Measurements from ENCODE around the gene ST8SIA6.
"Not testable (repeated sequence)": the region's sequence is repeated elsewhere in the genome, so short reads cannot be mapped to it uniquely, and the experiment has no call there.

ST8SIA6 gene

GRCh38 chr10:17427201-17427600 lies 27.2 kb downstream of the ST8SIA6 start:
- no peak for DNase-seq (ENCODE audit: low read depth in 3 of 3)

GRCh38 chr10:17426263-17426750 lies 28.1 kb downstream of the ST8SIA6 start:
- DNase-seq (ENCODE audit: low read depth in 3 of 3), result no peak

DNA sequence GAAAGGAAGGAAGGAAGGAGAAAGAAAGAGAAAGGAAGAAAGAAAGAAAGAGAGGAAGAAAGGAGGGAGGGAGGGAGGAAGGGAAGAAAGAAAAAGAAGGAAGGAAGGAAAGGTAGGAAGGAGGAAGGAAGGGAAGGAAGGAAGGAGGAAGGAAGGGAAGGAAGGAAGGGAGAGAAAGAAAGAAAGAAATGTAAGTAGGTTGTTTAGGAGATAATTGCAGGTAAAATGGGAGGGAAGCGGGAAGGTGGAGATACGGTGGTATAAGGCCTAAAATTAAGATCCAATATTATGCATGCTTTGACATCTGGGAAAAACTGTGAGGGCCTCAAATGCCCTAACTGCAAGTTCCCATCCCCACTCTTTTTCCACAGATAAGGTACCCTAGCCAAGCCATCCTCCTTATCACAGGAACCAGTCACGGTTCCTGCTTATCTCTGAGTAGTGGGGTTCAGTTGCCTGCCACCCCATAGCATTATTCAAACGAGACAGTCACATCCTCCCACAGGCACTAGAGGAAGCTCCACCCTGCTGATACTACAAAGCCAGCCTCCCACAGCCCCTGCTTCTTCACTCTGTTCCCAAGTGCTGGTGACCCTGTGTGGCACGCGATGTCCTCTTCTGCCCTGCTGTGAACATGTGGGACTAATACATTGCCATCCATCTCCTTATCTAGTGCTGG lies 28.7 kb downstream of the ST8SIA6 start:
- peak in 1 of 3 experiments; percentile 16 for DNase-seq (ENCODE audit: low read depth in 3 of 3)

- no peak for DNase-seq (ENCODE audit: low read depth in 3 of 3)
These were observed 30.7 kb downstream of the ST8SIA6 start for GRCh38 chr10:17423632-17424186.

- no peak for DNase-seq (ENCODE audit: low read depth in 3 of 3)
These were observed 31.5 kb downstream of the ST8SIA6 start for GRCh38 chr10:17422931-17423330.

- no peak for DNase-seq (ENCODE audit: low read depth in 3 of 3)
These were observed 36.1 kb downstream of the ST8SIA6 start for GRCh38 chr10:17418249-17418648.

GRCh38 chr10:17416442-17417211 lies 37.8 kb downstream of the ST8SIA6 start:
- DNase-seq (ENCODE audit: low read depth in 3 of 3), result no peak

GRCh38 chr10:17415046-17415658 lies 39.2 kb downstream of the ST8SIA6 start:
- DNase-seq (ENCODE audit: low read depth in 3 of 3), result no peak

GRCh38 chr10:17414484-17414883 lies 39.9 kb downstream of the ST8SIA6 start:
- DNase-seq (ENCODE audit: low read depth in 3 of 3), result no peak

- DNase-seq (ENCODE audit: low read depth in 3 of 3), result no peak
These were observed 40.5 kb downstream of the ST8SIA6 start for GRCh38 chr10:17413876-17414275.

DNA sequence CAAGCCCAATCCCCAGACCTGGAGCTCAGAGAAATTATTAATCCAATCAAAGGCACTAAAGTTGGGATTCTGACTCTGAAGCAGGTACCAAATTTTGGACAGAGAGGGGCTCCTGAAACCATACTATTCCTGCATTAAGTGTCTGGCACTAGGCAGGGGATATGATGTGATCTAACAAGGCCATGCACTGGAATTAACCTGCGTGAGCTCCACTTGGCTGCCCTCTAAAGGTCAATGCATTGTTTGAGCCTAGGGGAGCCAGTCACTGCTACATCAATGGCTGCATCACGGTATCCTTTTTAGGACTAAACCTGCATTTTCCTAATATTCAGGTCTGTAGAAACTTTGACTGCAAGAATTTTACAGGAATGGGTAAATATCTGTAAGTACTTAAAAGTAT lies 42.1 kb downstream of the ST8SIA6 start:
- DNase-seq (ENCODE audit: low read depth in 3 of 3), result no peak

GRCh38 chr10:17410907-17411306 lies 43.5 kb downstream of the ST8SIA6 start:
- no peak for DNase-seq (ENCODE audit: low read depth in 3 of 3)

- no peak for DNase-seq (ENCODE audit: low read depth in 3 of 3)
These were observed 45.1 kb downstream of the ST8SIA6 start for GRCh38 chr10:17409170-17409733.

GRCh38 chr10:17407047-17407446 lies 47.3 kb downstream of the ST8SIA6 start:
- no peak for DNase-seq (ENCODE audit: low read depth in 3 of 3)

- DNase-seq (ENCODE audit: low read depth in 3 of 3), result no peak
These were observed 48.2 kb downstream of the ST8SIA6 start for GRCh38 chr10:17406036-17406834.

GRCh38 chr10:17403161-17403560 lies 51.2 kb downstream of the ST8SIA6 start:
- no peak for DNase-seq (ENCODE audit: low read depth in 3 of 3)

DNA sequence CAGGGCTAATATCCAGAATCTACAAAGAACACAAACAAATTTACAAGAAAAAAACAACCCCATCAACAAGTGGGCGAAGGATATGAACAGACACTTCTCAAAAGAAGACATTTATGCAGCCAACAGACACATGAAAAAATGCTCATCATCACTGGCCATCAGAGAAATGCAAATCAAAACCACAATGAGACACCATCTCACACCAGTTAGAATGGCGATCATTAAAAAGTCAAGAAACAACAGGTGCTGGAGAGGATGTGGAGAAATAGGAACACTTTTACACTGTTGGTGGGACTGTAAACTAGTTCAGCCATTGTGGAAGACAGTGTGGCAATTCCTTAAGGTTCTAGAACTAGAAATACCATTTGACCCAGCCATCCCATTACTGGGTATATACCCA lies 52.4 kb downstream of the ST8SIA6 start:
- not testable (repeated sequence) for DNase-seq (ENCODE audit: low read depth in 3 of 3)

DNA sequence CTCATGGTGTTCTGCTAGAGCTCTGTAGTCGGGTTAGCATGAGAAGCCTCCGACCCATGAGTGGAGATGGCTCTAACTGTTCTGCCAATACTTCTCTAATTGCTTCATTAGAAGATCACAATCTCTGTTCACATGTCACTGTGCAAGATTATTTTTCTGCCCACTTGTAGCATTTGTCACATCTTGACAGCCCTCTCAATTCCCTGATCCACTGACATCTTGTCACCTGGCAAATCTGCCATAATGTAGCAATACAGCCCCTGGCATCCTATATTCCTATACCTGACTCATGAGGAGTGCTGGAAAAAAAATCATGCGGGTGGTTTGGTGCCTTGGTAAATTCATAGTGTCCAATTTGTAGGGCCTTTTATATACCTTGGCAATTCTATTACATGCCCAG lies 58.4 kb downstream of the ST8SIA6 start:
- no peak for DNase-seq (ENCODE audit: low read depth in 3 of 3)

DNA sequence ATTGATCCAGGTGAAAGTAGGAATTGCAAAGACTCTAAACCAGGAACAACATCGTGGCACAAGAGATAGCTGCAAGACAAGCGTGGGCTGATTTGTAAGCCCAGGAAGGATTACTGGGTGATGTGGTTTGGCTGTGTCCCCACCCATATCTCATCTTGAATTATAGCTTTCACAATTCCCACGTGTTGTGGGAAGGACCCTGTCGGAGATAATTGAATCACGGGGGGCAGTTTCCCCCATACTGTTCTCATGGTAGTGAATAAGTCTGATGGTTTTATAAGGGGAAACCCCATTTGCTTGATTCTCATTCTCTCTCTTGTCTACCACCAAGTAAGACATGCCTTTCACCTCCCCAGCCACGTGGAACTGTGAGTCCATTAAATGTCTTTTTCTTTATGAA lies 59.5 kb downstream of the ST8SIA6 start:
- peak in 2 of 3 experiments; percentile 6 to 16 for DNase-seq (ENCODE audit: low read depth in 3 of 3)

GRCh38 chr10:17387861-17388503 lies 66.4 kb downstream of the ST8SIA6 start:
- no peak for DNase-seq (ENCODE audit: low read depth in 3 of 3)

DNA sequence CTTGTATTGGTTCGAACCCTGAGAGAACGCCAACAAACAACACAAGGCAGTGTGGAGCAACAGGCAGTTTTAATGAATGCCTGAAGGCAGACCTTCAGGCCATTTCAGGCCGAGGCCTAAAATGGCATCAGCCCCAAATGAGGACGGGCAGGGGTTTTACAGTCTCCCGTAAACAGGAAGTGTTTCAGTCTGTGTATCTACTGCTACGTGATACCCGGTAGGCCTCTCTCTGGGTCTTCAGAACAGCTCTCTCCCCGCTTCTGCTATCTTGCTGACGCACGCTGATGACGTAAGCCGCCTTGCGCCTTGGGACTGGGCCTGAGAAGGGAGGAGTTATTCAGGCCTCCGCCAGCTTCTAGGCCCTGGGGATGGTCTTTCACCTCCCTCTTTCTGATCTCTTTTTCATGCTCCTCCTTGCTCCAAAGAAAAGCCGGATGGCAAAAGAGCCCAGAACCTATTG lies 67.7 kb downstream of the ST8SIA6 start:
- no peak for DNase-seq (ENCODE audit: low read depth in 3 of 3)
